NB4 (cell line): ENCODE results near the gene TMPRSS9.

ENCODE experiments used
- CTCF ChIP-seq: IDR thresholded peaks from one replicate; pipeline ENCODE4 v1.5.1; 2012; ENCODE audit warnings: low read depth, low read length
- MAX ChIP-seq: IDR thresholded peaks from 2 replicates; pipeline ENCODE4 v1.6.1; 2011; ENCODE audit warnings: low read depth, low read length
- POLR2A ChIP-seq: IDR thresholded peaks from 2 replicates; pipeline ENCODE4 v1.6.1; 2011; ENCODE audit warnings: mild to moderate bottlenecking; ENCODE audit not compliant: insufficient read length; ENCODE audit errors: extremely low read depth

- no peak for TF ChIP-seq POLR2A
- TF ChIP-seq CTCF: no peak
- no peak for TF ChIP-seq MAX
Observed at GRCh38 chr19:2419754-2420153, 59.7 kb downstream of the TMPRSS9 start.
